CD4-positive, alpha-beta T cell treated with Interleukin-15 for 1 hour (primary cell): Measurements from ENCODE around the gene VANGL2.

Experiments
- DNase-seq: peaks from one replicate; pipeline ENCODE4 v3.0.0-alpha.2; 2020

Gene VANGL2

GRCh38 chr1:160407839-160408801, 7.8 kb downstream of the VANGL2 start:
- DNase-seq: no peak

GRCh38 chr1:160408864-160409263, 8.5 kb downstream of the VANGL2 start:
- no peak for DNase-seq

DNA sequence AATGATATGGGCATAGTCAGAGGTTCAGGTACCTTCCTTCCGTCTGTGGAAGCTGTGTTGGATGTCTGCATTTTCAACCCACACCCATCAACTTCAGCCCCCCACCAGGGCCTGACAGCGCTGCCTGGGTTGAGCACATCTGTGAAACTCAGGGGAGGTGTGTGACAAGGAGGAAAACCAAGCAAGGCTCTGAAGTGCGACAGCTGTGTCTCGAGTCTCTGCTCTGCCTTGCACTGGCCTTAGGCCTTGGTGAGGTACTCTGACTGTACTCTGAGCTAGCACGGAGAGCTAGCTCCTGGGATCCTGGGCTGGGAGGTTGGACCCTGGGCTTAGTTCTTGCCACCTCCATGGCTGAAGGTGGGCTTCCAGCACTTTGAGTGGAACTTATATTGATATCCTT, 9.1 kb downstream of the VANGL2 start:
- no peak for DNase-seq

- DNase-seq: no peak
Measured at GRCh38 chr1:160410406-160411005, 10.1 kb downstream of the VANGL2 start.

- DNase-seq: no peak
Measured at GRCh38 chr1:160411271-160412027, 11.1 kb downstream of the VANGL2 start.

DNA sequence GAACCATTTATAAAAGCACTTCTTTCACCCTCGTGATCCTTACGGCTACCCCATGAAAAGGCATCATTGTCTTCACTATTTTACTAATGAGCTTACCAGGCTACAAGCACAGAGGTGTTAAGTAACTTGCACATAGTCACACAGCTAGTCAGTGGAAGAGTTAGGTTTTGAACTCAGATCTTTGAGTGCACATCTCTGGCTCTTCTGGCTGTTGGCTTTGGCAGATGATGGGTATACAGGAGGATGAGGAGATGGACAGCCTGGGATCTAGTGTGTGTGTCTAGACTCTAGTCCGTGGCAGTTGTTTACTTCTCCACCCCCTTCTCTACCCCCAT, 11.6 kb downstream of the VANGL2 start:
- no peak for DNase-seq

DNA sequence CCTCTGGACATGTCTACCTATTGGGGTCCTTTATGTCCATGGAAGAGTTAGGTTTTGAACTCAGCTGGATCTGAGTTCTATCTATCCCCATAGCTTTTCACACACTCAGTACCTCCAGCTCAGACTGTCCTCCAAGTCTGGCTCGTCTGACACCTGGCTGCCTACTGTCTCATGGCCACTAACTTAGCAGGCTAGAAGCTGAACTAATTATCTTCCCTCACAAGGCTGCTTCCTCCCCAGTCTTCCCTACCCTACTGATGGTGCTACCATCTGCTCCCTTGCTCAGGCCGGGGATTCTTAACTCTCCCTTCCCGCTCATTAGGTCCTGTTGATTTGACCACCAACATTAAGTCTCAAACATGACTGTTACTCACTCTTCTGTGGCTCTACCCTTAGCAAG, 13.4 kb downstream of the VANGL2 start:
- DNase-seq: no peak

DNA sequence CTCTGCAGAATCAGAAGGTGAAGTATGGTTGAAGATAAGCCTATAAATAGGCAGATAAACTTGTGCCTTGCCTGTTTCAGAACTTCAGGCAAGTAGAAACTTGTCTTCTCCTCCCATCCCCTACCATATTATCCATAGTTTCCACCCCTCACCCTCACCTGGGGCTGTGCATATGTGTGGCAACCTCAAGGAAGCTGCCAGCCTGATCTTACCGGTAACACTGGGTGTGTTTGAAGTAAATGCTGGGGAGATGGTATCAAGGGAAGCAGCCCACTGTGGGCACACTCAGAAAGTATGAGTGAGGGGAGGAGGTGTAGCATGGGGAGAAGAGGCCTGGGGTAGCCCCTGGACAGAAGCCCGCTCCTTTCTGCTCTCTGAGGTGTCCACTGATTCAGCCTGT, 14.5 kb downstream of the VANGL2 start:
- no peak for DNase-seq

DNA sequence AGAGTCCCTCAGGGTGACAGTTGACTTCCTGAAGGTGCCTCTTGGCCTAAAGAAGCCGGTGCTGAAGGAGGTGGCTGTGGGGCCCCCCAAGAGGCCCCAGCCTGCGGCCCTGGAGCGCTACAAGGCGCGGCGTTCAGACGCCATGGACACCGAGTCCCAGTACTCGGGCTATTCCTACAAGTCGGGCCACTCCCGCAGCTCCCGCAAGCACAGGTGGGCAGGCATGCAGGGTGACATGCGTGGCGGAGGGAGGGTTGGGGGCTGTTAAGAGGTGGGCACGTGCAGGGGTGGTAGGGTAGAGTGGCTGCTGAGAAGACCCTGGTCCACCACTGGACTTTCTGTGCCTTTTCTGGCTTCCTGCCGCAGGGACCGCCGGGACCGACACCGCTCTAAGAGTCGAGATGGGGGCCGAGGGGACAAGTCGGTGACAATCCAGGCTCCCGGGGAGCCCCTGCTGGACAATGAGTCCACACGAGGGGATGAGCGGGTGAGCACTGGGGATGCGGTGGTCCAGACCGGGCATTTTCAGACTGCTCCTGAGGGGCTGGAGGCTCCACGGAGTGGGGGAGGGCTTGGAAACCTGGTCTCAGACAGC, 15.4 kb downstream of the VANGL2 start:
- no peak for DNase-seq

DNA sequence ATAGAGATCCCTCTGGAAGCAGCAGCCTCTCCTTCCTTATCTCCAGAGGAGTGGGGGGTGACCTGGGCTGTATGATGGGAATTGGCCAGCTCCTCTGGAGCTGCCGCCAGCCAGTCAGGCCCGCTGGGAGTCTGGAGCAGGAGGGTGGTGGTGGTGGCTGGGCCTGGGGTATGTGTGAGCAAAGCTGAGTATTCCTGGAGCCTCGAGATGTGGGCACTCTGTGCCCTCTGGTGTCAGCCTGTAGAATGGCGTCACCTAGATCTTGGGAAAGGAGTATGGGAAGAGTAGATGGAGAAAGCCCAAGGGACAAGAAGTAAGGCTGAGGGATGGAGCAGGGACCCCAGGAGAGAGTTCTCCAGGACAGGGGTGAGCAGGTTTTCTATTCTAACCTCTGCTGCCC, 16.0 kb downstream of the VANGL2 start:
- DNase-seq: no peak

- DNase-seq: no peak
Measured at GRCh38 chr1:160418483-160418882, 18.1 kb downstream of the VANGL2 start.

DNA sequence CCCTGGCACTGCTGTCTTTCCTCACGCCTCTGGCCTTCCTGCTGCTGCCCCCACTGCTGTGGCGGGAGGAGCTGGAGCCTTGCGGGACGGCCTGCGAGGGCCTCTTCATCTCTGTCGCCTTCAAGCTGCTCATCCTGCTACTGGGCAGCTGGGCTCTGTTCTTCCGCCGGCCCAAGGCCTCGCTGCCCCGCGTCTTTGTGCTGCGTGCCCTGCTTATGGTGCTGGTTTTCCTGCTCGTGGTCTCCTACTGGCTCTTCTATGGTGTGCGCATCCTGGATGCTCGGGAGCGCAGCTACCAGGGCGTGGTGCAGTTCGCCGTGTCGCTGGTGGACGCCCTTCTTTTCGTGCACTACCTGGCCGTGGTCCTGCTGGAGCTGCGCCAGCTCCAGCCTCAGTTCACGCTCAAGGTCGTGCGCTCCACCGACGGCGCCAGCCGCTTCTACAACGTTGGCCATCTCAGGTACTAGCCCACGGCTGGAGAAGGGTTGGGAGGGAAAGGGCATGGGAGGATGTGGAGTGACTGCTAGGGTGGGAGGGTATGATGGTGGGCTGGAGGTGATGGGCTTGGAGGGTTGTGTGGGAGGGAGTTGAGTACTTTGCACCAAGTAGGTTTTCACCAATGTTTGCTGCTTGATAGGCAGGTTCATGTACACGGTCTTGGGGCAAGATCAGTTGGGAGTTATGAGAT, 18.9 kb downstream of the VANGL2 start:
- no peak for DNase-seq

DNA sequence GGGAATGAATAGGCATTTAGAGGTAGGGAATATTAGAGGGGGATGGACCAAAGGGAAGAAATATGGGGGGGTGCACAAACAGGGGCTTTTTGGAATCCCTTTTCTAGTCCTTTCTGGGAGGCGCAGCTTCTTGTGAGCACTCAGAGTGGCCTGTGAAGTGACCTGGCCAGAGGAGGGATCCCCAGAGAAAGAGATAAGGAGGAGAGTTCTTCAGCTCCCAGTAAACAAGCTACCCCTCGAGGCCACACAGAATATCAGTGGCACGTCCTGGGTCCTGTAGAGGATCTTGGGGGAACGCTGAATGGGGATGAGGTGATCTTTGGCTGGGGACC, 19.4 kb downstream of the VANGL2 start:
- no peak for DNase-seq

- DNase-seq: no peak
Measured at GRCh38 chr1:160420881-160421842, 20.8 kb downstream of the VANGL2 start.

DNA sequence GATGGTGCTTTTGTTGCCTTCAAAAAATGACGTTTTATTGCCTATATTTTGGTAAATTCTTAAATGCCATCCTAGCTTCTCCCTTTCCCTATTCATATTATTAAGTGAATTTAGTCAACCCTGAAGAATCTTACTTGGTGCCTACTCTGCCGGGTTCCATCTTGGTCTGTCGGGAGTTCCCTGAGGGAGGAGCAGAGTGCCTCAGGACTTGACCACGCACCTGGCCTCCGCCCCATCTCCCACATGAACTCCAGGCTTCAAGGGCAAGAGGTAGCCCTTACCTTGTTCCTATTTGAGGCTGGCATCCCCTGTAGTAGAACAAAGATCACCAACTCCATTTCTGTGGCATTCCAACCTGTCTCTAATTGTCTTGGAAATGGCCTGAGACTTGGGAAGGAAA, 21.5 kb downstream of the VANGL2 start:
- no peak for DNase-seq

DNA sequence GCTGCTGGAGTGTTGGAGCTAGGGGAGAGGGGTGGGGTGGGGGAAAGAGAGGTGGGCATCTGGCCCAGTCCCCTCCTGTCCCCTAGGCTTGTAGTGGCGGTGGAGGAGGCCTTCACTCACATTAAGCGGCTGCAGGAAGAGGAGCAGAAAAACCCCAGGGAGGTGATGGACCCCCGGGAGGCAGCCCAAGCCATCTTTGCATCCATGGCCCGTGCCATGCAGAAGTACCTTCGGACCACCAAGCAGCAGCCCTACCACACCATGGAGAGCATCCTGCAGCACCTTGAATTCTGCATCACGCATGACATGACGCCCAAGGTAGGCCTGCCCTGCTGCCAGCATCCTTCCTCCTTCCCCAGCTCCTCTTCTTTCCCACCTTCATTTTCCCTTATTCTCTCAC, 23.6 kb downstream of the VANGL2 start:
- no peak for DNase-seq

GRCh38 chr1:160425847-160426246, 25.5 kb downstream of the VANGL2 start:
- DNase-seq: no peak

DNA sequence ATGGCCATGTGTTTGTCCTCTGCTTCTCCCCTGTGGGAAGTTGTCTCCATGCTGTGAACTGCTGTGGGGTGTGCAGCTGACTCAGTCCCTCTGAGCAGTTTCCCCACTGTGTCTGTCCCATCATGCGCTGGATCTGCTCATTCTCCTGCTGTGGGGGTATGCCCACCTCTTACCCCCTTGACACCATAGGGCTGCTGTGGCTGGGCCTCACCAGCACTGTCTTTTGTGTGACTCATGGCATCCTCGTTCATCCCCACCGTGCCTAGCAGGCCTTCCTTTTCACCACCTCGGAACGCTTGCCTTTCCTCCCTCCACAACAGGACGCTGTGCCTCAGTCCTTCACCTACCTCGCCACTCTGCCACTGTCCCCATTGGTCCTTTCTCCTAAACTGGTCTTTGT, 27.3 kb downstream of the VANGL2 start:
- no peak for DNase-seq

- DNase-seq: no peak
Measured at GRCh38 chr1:160428053-160428452, 27.7 kb downstream of the VANGL2 start.

GRCh38 chr1:160428655-160429054, 28.3 kb downstream of the VANGL2 start:
- DNase-seq: peak; percentile 32

DNA sequence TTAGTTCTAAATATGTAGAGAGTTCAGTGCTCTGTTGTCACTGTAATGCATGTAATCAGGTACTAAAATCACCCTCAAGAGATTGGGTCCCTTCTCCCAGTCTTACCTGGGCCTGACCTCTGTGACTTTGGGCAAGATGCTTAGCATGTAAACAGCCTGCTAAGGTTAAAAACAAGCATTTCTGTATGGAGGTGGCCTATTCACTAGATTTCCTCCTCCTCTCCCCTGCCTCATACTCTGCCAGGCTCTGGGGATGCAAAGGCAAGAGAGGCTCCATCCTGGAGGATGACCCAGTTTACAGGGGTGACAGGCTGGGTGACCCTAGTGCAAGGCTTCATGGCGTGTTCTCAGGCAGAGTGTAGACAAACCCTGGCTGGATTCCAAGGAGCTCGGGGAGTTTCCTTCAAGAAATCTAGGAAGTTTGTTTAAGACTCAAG, 28.8 kb downstream of the VANGL2 start:
- no peak for DNase-seq
